Mesendoderm (in vitro differentiated cells): ENCODE measurements around the gene MAP3K13.

Experiments
- DNase-seq: peaks from one replicate; pipeline ENCODE4 v3.0.0; 2013
- H2AK5ac ChIP-seq: 2 replicates; pipeline ENCODE4 v1.6.1; 2013; ENCODE audit warnings: low read length, inconsistent platforms
- H2BK120ac ChIP-seq: 2 replicates; pipeline ENCODE4 v1.6.1; 2013; ENCODE audit warnings: low read depth, mild to moderate bottlenecking, low read length, moderate library complexity, mixed read lengths
- H2BK15ac ChIP-seq: replicated peaks from 2 replicates; pipeline ENCODE4 v1.6.1; 2013; ENCODE audit warnings: low read depth, mild to moderate bottlenecking, moderate library complexity
- H2BK5ac ChIP-seq: 2 replicates; pipeline ENCODE4 v1.6.1; 2013; ENCODE audit warnings: low read length, inconsistent platforms
- H3K18ac ChIP-seq: 2 replicates; pipeline ENCODE4 v1.6.1; 2013; ENCODE audit warnings: mild to moderate bottlenecking, low read length, mixed read lengths
- H3K23ac ChIP-seq: one replicate; pipeline ENCODE4 v1.6.1; 2013; ENCODE audit warnings: low read length
- H3K27ac ChIP-seq: 2 replicates; pipeline ENCODE4 v1.5.1; 2013; ENCODE audit warnings: low read depth, mild to moderate bottlenecking, inconsistent platforms, low read length, moderate library complexity
- H3K27me3 ChIP-seq: 2 replicates; pipeline ENCODE4 v1.6.1; 2013; ENCODE audit warnings: low read length, control low read depth, mild to moderate bottlenecking, inconsistent platforms; ENCODE audit not compliant: insufficient read depth, poor library complexity
- H3K36me3 ChIP-seq: 2 replicates; pipeline ENCODE4 v1.6.1; 2013; ENCODE audit warnings: low read length, inconsistent platforms; ENCODE audit not compliant: control insufficient read depth, insufficient read depth
- H3K4ac ChIP-seq: one replicate; pipeline ENCODE4 v1.6.1; 2013; ENCODE audit warnings: low read depth, mild to moderate bottlenecking, low read length, moderate library complexity
- H3K4me1 ChIP-seq: 2 replicates; pipeline ENCODE4 v1.6.1; 2013; ENCODE audit warnings: low read depth, low read length, inconsistent platforms; ENCODE audit not compliant: control insufficient read depth
- H3K4me2 ChIP-seq: 2 replicates; pipeline ENCODE4 v1.6.1; 2013; ENCODE audit warnings: low read length
- H3K4me3 ChIP-seq: 2 replicates; pipeline ENCODE4 v1.5.1; 2013; ENCODE audit warnings: mild to moderate bottlenecking, low read length
- H3K56ac ChIP-seq: one replicate; pipeline ENCODE4 v1.6.1; 2013; ENCODE audit warnings: low read length
- H3K79me1 ChIP-seq: 2 replicates; pipeline ENCODE4 v1.6.1; 2013; ENCODE audit warnings: low read length, inconsistent platforms
- H3K79me2 ChIP-seq: 2 replicates; pipeline ENCODE4 v1.6.1; 2013; ENCODE audit warnings: mild to moderate bottlenecking, low read length; ENCODE audit not compliant: control insufficient read depth, insufficient read depth
- H3K9ac ChIP-seq: 2 replicates; pipeline ENCODE4 v1.6.1; 2013; ENCODE audit warnings: low read length, inconsistent platforms
- H4K5ac ChIP-seq: one replicate; pipeline ENCODE4 v1.6.1; 2013; ENCODE audit warnings: low read length
- H4K8ac ChIP-seq: one replicate; pipeline ENCODE4 v1.6.1; 2013; ENCODE audit warnings: low read depth, mild to moderate bottlenecking, control low read depth, low read length, moderate library complexity
- WGBS: extraction: QIAGEN DNeasy Blood & Tissue Kit; methylation state at CpG from one replicate; pipeline ENCODE4 v1.1.7; 2013; ENCODE audit warnings: low lambda C conversion rate, missing lambda C conversion rate; ENCODE audit not compliant: insufficient coverage; ENCODE audit errors: extremely low coverage; 5-methylcytosine and 5-hydroxymethylcytosine counted together

The MAP3K13 gene

DNA sequence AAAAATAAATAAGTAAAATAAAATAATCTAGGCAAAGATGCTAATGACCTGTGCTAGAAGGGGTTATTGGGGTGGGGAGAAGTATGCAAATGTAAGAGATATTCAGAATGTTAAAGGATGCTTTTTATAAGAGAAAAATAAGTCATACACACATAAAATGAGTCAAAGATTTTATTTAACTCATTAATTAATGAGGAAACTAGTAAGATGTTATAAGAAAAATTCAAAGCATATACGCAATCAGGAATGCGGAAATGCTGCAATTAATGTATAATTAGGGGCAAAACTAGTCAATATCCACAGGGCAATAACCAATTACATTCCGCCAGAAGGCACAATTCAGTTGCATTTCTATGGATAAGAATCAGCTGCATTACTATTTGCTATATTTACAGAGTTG lies 30.1 kb downstream of the MAP3K13 start:
- Histone ChIP-seq H3K23ac (no peak overlapping the region), H3K36me3 (no peaks in the 10 kb centered on the region), H3K4me3 (no peak overlapping the region), H3K4ac (no peak overlapping the region), H3K4me2 (no peak overlapping the region), H2BK120ac (no peak overlapping the region), H3K27ac (no peak overlapping the region), H2BK15ac (no peak overlapping the region), H3K18ac (no peak overlapping the region), H3K4me1 (no peaks in the 10 kb centered on the region), H4K8ac (no peak overlapping the region), H3K9ac (no peak overlapping the region), H2BK5ac (no peak overlapping the region), H4K5ac (no peak overlapping the region), H3K79me2 (no peaks in the 10 kb centered on the region), H2AK5ac (no peak overlapping the region), H3K27me3 (no peaks in the 10 kb centered on the region), H3K56ac (no peak overlapping the region), H3K79me1 (no peaks in the 10 kb centered on the region)
- no peak for DNase-seq
- WGBS: no CpG with 5 or more reads among the region's 3 CpGs

DNA sequence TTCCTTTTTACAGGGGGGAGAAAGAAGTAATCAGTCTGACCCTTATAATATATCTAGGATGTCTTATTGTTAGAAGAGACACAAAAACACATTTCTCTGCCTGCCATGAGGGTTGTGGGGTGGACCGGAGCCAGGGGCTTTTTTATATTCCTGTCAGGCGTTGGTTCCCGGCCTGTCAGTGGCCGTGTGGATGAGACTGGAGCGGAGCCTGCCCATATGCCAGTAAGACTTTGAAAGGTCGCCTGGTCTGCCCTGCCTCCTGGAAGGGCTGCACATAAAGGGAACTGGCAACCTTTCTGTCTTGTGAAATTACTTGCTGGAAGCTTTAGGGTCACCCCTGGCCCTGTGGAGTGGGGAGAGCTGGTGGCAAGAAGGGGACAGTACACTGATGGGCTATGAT lies 34.7 kb downstream of the MAP3K13 start:
- Histone ChIP-seq H3K27ac (no peak overlapping the region), H3K4me2 (no peak overlapping the region), H4K8ac (no peak overlapping the region), H3K4ac (no peak overlapping the region), H3K23ac (no peak overlapping the region), H3K56ac (no peak overlapping the region), H3K4me1 (no peaks in the 10 kb centered on the region), H2BK120ac (no peak overlapping the region), H3K79me2 (no peaks in the 10 kb centered on the region), H3K79me1 (no peaks in the 10 kb centered on the region), H4K5ac (no peak overlapping the region), H3K9ac (no peak overlapping the region), H2BK5ac (no peak overlapping the region), H2BK15ac (no peak overlapping the region), H3K18ac (no peak overlapping the region), H3K27me3 (no peaks in the 10 kb centered on the region), H3K36me3 (no peaks in the 10 kb centered on the region), H3K4me3 (no peak overlapping the region), H2AK5ac (no peak overlapping the region)
- no CpG with 5 or more reads among the region's 6 CpGs for WGBS
- no peak for DNase-seq

DNA sequence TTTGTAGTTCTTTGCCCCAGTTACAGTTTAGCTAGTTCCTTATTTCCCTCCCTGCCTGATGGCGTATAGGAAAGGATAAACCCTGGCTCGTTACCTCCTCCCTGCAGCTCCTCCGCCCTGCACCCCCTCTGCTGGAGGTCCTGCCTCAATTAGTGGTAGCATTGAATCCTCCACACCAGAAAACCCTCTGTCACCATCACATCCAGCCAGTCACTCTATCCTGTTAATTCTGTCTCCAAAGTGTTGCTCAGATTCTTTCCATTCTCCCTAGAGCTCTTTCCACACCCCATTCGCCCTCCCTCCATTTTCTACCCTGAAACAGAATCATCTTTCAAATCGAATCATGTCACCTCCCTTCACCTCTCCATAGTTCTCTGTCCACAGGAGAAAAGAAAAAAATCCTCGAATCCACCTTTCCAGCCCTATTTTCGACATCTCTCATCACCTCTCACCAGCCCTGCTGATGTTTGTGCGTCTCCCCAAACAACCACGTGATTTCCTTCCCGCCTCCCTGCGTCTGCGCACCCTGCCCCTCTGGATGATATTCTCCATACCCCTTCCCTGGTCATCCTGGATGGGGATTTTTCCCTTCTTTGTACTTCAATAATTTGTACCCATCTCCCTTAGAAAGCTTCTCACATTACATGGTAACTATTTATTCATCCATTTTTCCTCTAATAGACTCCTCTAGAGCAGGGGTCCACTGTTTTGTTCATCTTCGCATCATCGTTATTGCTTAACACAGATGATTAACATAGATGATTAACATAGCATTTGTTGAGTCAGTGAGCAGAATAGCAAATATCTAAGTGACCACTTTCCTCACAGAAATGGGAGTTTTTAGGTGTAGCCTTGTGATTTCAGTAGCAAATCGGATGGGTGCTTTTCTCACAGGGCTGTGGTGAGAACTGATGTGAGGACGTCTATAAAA lies 37.1 kb downstream of the MAP3K13 start:
- no peaks in the 10 kb centered on the region for H3K4me1 ChIP-seq
- no CpG with 5 or more reads among the region's 16 CpGs for WGBS
- no peak overlapping the region for H2BK15ac ChIP-seq
- no peak overlapping the region for H3K9ac ChIP-seq
- no peak overlapping the region for H3K4ac ChIP-seq
- H3K27ac ChIP-seq: no peak overlapping the region
- no peak overlapping the region for H2AK5ac ChIP-seq
- H3K23ac ChIP-seq: no peak overlapping the region
- H3K4me3 ChIP-seq: no peak overlapping the region
- no peaks in the 10 kb centered on the region for H3K79me1 ChIP-seq
- no peaks in the 10 kb centered on the region for H3K27me3 ChIP-seq
- no peak for DNase-seq
- H3K18ac ChIP-seq: no peak overlapping the region
- no peaks in the 10 kb centered on the region for H3K36me3 ChIP-seq
- no peak overlapping the region for H3K56ac ChIP-seq
- H4K5ac ChIP-seq: no peak overlapping the region
- H2BK120ac ChIP-seq: no peak overlapping the region
- no peaks in the 10 kb centered on the region for H3K79me2 ChIP-seq
- H2BK5ac ChIP-seq: no peak overlapping the region
- no peak overlapping the region for H4K8ac ChIP-seq
- no peak overlapping the region for H3K4me2 ChIP-seq

DNA sequence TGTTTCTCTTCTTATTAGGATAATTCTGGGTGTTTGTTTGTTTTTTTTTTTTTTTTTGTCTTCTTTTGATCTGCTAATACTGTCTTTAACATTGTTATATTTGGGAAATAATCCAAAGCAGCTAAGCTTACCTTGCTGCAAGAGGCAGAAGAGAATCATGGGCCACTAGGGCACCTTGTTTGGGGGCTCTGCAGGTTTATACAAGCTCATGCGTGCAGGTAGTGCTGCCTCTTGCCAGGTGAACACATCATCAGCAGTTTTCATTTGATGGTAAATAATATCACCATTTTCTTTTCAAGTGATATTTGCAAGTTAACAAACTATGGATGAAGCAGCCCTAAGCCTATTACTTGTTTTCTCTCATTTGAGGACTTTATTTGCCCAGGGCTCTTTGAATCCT lies 37.9 kb downstream of the MAP3K13 start:
- Histone ChIP-seq H3K27ac (no peak overlapping the region), H3K36me3 (no peaks in the 10 kb centered on the region), H2BK5ac (no peak overlapping the region), H4K8ac (no peak overlapping the region), H3K18ac (no peak overlapping the region), H3K4me1 (no peaks in the 10 kb centered on the region), H2BK15ac (no peak overlapping the region), H3K56ac (no peak overlapping the region), H3K79me1 (no peaks in the 10 kb centered on the region), H3K4me3 (no peak overlapping the region), H3K4ac (no peak overlapping the region), H3K23ac (no peak overlapping the region), H3K79me2 (no peaks in the 10 kb centered on the region), H3K9ac (no peak overlapping the region), H2BK120ac (no peak overlapping the region), H3K27me3 (no peaks in the 10 kb centered on the region), H4K5ac (no peak overlapping the region), H3K4me2 (no peak overlapping the region), H2AK5ac (no peak overlapping the region)
- no peak for DNase-seq
- no CpG with 5 or more reads among the region's 1 CpG for WGBS

DNA sequence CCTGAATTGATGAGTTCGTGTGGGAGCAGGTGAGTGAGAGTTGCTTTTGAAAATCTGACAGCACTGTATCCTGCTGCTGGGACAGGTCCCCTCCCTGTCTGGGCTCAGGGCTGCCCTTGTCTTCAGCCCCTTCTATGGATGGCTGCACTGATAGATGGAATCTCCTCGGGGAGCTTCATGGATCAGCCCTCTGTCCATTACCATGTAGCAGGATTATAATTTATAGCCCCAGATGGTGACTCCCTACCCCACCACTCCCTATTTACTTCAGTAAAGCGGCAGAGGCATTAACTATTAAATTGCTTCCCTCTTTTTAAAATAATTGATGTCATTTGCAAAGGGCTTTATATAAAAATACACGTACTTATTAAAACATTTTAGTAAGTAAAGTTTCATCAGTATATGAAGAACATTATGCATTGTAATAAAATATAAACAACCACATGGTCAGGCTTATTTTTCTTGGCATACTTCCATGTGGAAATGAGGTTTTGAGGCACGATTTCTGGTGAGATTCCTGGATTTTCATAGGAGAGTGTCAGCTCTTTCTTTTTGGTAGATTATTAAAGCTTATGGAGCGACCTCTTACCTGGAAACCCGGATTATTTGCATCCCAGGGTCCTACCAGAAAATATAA lies 38.5 kb downstream of the MAP3K13 start:
- H3K79me2 ChIP-seq: no peaks in the 10 kb centered on the region
- H3K4me1 ChIP-seq: no peaks in the 10 kb centered on the region
- H4K8ac ChIP-seq: no peak overlapping the region
- no peaks in the 10 kb centered on the region for H3K27me3 ChIP-seq
- no peak overlapping the region for H3K27ac ChIP-seq
- H2BK120ac ChIP-seq: no peak overlapping the region
- H3K4me2 ChIP-seq: no peak overlapping the region
- no peak overlapping the region for H4K5ac ChIP-seq
- no peaks in the 10 kb centered on the region for H3K79me1 ChIP-seq
- H3K23ac ChIP-seq: no peak overlapping the region
- no CpG with 5 or more reads among the region's 7 CpGs for WGBS
- no peak overlapping the region for H3K9ac ChIP-seq
- no peak overlapping the region for H2BK5ac ChIP-seq
- H3K18ac ChIP-seq: no peak overlapping the region
- H3K36me3 ChIP-seq: no peaks in the 10 kb centered on the region
- no peak overlapping the region for H3K56ac ChIP-seq
- H2AK5ac ChIP-seq: no peak overlapping the region
- no peak overlapping the region for H3K4me3 ChIP-seq
- DNase-seq: no peak
- no peak overlapping the region for H3K4ac ChIP-seq
- H2BK15ac ChIP-seq: no peak overlapping the region
